GM12875 (cell line): Measurements from ENCODE around the gene TMEM129.

Experiments
- H3K4me3 ChIP-seq: one replicate; pipeline ENCODE4 v1.5.1; 2011; ENCODE audit warnings: low read depth, low read length, control low read depth
- TF ChIP-seq, protein P1 (sequence below): IDR thresholded peaks from 2 replicates; pipeline ENCODE4 v1.5.1; 2011; ENCODE audit warnings: low read depth, mild to moderate bottlenecking, control low read depth, inconsistent platforms, low read length, moderate library complexity, borderline replicate concordance; ENCODE audit not compliant: insufficient read depth

TMEM129 gene

GRCh38 chr4:1736812-1737211, 15.7 kb upstream of the TMEM129 start:
- TF ChIP-seq, protein P1, sequence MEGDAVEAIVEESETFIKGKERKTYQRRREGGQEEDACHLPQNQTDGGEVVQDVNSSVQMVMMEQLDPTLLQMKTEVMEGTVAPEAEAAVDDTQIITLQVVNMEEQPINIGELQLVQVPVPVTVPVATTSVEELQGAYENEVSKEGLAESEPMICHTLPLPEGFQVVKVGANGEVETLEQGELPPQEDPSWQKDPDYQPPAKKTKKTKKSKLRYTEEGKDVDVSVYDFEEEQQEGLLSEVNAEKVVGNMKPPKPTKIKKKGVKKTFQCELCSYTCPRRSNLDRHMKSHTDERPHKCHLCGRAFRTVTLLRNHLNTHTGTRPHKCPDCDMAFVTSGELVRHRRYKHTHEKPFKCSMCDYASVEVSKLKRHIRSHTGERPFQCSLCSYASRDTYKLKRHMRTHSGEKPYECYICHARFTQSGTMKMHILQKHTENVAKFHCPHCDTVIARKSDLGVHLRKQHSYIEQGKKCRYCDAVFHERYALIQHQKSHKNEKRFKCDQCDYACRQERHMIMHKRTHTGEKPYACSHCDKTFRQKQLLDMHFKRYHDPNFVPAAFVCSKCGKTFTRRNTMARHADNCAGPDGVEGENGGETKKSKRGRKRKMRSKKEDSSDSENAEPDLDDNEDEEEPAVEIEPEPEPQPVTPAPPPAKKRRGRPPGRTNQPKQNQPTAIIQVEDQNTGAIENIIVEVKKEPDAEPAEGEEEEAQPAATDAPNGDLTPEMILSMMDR, result no peak
- no peak overlapping the region for H3K4me3 ChIP-seq

DNA sequence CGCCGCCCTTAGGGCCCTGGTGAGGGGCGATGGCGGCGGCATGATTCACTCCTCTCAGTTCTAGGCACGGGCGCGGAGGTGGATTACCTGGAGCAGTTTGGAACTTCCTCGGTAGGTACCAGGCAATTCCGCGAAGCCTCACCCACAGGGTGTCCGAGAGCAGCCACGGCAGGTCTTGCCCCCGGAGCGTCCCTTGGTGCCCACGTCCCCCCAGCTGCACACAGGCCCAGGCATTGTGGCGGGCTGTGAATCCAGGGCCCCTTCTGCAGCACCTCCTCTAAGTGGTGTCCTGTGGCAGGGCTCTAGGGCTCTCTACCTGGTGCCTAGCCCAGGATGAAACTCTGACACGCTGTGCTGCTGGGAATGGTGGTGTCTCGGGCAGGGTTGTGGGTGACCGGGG, 14.1 kb upstream of the TMEM129 start:
- no peak overlapping the region for H3K4me3 ChIP-seq
- TF ChIP-seq, protein P1, result no peak

DNA sequence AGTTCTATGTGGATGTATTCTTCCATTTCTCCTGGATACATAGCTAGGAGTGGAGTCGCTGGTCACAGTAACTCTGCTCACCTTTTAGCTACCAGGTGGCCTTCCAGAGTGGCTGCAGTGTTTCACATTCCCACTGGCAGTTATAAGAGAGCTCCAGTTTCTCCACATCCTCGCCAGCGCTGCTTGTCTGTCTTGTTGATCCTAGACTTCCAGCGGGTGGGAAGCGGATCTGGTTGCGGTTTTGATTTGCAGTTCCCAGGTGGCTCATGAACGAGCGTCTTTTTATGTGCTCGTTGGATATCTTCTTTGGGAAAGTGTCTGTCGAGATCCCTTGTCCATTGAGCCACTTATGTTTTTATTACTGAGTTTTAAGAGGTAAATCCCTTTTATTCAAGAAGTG, 11.8 kb upstream of the TMEM129 start:
- TF ChIP-seq, protein P1, result no peak
- H3K4me3 ChIP-seq, result no peak overlapping the region

DNA sequence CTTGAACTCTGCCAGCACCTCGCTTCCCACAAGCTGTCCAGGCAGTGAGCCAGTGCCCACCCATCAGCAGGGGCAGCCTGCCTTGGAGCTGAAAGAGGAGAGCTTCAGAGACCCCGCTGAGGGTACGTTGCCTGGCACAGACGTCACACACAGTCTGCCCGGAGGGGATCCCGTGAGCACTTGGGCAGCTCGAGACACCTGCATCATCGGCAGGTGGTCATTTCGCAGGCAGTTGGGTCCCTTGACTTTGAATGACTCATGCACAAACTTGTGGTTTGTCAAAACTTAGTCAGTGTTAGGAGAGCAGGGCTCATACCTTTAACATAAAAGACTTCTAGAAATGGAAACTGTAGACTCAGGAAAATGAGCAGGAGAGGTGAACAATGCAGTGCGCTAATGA, 10.1 kb upstream of the TMEM129 start:
- TF ChIP-seq, protein P1, result no peak
- H3K4me3 ChIP-seq, result no peak overlapping the region

DNA sequence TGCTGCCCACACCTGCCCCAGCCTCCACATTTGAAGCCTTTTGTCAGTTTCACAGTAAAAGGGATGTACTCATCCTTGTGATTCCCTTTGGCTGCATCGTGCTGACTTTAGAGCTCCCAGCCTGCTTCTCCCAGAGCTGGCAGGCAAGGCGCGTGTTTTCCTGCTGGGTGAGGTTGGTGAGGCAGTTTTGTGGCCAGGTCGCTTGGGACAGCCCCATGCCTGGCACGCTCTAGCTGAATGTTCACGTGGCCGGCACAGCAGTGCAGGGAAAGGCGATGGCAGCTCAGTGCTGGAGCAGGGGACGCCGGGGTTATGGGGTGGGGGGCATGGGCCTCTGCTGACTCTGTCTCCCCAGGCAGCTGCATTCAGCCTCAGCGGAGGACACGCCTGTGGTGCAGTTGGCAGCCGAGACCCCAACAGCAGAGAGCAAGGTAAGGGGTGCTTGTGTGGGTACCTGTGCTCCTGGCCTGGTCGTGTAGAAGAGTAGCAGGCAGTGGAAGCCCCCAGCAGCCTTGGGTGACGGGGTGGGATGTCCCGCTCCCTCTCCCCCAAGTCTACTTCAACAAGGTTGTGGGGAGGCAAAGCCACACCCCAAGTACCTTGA, 9.5 kb upstream of the TMEM129 start:
- TF ChIP-seq, protein P1, result no peak

GRCh38 chr4:1728061-1728980, 7.2 kb upstream of the TMEM129 start:
- TF ChIP-seq, protein P1, result no peak
- H3K4me3 ChIP-seq, result no peak overlapping the region

More for the DNA sequence above, 9.5 kb upstream of the TMEM129 start:
- no peak overlapping the region for H3K4me3 ChIP-seq
